Esophagus muscularis mucosa (tissue), 4 donors: ENCODE data around the gene LRP2BP. TPM values are rescaled to one million over a fixed set of nuclear protein-coding genes. Genes with fewer than 3 reads are reported as not detected.

ENCODE experiments used
- DNase-seq: peaks from one replicate; pipeline ENCODE4 v3.0.0-alpha.2; 2017; ENCODE audit errors: extremely low spot score
- H3K27ac ChIP-seq, 4 donors: fragments of 200-600 bp; sonication (generic); replicated peaks in 1 of 4; 1 replicate in 3 of 4; 2 replicates in 1 of 4; pipeline ENCODE4 v1.5.1; 2016 to 2019; ENCODE audit warnings: mild to moderate bottlenecking in 1 of 4
- H3K27me3 ChIP-seq, 4 donors: fragments of 200-600 bp; sonication (generic); one replicate each; pipeline versions ENCODE4 v1.5.1 to v1.6.0; 2016 to 2019
- H3K36me3 ChIP-seq, 4 donors: fragments of 200-600 bp; sonication (generic); one replicate each; pipeline ENCODE4 v1.5.1; 2016 to 2019
- H3K4me1 ChIP-seq, 4 donors: fragments of 200-600 bp; sonication (generic); one replicate each; pipeline ENCODE4 v1.5.1; 2016 to 2019
- H3K4me3 ChIP-seq, 4 donors: fragments of 200-600 bp; sonication (generic); 1 replicate in 2 of 4; 2 replicates in 2 of 4; pipeline ENCODE4 v1.5.1; 2016 to 2019; ENCODE audit warnings: mild to moderate bottlenecking in 4 of 4, moderate library complexity in 1 of 4
- H3K9me3 ChIP-seq, 4 donors: fragments of 200-600 bp; sonication (generic); 1 replicate in 3 of 4; 2 replicates in 1 of 4; pipeline ENCODE4 v1.5.1; 2016 to 2019
- CTCF ChIP-seq, 3 experiments: fragments of 200-600 bp in 2 of 3; fragments of 450-650 bp in 1 of 3; sonication (generic) in 2 of 3; IDR thresholded peaks; one replicate each; pipeline ENCODE4 v1.5.1; 2017 to 2019; ENCODE audit warnings: antibody characterized with exemption in 3 of 3, mild to moderate bottlenecking in 2 of 3, moderate library complexity in 1 of 3
- EP300 ChIP-seq: sonication (generic); formaldehyde crosslinking; IDR thresholded peaks from one replicate; pipeline ENCODE4 v1.6.1; 2017; ENCODE audit warnings: antibody characterized with exemption
- POLR2A ChIP-seq: fragments of 450-650 bp; IDR thresholded peaks from one replicate; pipeline ENCODE4 v1.6.1; 2017; ENCODE audit warnings: antibody characterized with exemption, moderate library complexity, mild to moderate bottlenecking, low read depth
- POLR2AphosphoS5 ChIP-seq, 2 donors: sonication (generic); formaldehyde crosslinking; IDR thresholded peaks; one replicate each; pipeline ENCODE4 v1.6.1; 2017; ENCODE audit warnings: antibody characterized with exemption in 2 of 2
- WGBS: methylation state at CpG from one replicate; pipeline ENCODE4 v1.1.5; 2018; 5-methylcytosine and 5-hydroxymethylcytosine counted together
- intact Hi-C: fragments of 100-400 bp; cut with DNase I; formaldehyde crosslinking; loops from one replicate; pipeline ENCODE4 v1.15.1; 2023
- total RNA-seq, 4 donors: library from RNA; depleted of rRNA; stranded (reverse); fragments of >200 nt; gene quantifications; one replicate each; pipeline versions ENCODE4 v1.1.0 to v1.2.1, GENCODE V29; 2016

LRP2BP gene
- total RNA-seq, 4 donors from 2014 or later = 0.46 to 2.1 (median 0.57) TPM

DNA sequence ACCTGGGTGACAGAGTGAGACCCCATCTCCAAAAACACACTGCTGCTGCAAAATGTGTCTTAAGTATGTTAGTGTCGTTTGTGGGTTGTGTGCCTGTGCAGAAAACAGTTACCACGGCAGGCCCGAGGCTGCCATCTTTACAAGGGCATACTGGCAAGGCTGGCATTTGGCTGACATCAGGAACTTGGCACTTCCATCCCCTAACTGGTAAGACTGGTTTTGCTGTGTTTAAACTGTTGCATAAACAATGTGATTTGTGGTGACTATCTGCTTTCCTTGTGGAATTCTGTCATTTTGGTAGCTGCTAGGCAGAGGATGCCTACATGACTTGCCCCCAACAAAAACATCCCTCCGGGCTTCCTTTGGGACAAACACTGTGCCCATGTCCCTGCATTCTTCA lies 12.3 kb downstream of the LRP2BP start:
- Histone ChIP-seq H3K4me1 (peaks cover 0 to 3% (median 0%) of the 10 kb centered on the region in 4 donors), H3K27me3 (no peaks in the 10 kb centered on the region), H3K27ac (no peak overlapping the region), H3K36me3 (no peaks in the 10 kb centered on the region), H3K4me3 (no peak overlapping the region), H3K9me3 (no peaks in the 10 kb centered on the region)
- 98% methylated on average over 4 of the region's 4 CpGs for WGBS
- intact Hi-C loops = no loop called here
- TF ChIP-seq EP300 = no peak
- no peak for TF ChIP-seq CTCF (IDR thresholded peaks at IDR 0.05)
- no peak for TF ChIP-seq POLR2AphosphoS5 (IDR thresholded peaks at IDR 0.05)
- no peak for DNase-seq

GRCh38 chr4:185382754-185383153 lies 13.0 kb downstream of the LRP2BP start:
- intact Hi-C loops = no loop called here
- H3K4me3 ChIP-seq = no peak overlapping the region
- no peaks in the 10 kb centered on the region for H3K9me3 ChIP-seq
- no peaks in the 10 kb centered on the region for H3K27me3 ChIP-seq
- TF ChIP-seq POLR2A (no peak), CTCF (IDR thresholded peaks at IDR 0.05) (no peak)
- H3K4me1 ChIP-seq = peaks cover 0 to 3% (median 0%) of the 10 kb centered on the region in 4 donors
- H3K36me3 ChIP-seq = no peaks in the 10 kb centered on the region
- no peak overlapping the region for H3K27ac ChIP-seq
- DNase-seq = no peak

- no peak for TF ChIP-seq EP300
- TF ChIP-seq POLR2A = no peak
- TF ChIP-seq CTCF (IDR thresholded peaks at IDR 0.05) = no peak
- TF ChIP-seq POLR2AphosphoS5 (IDR thresholded peaks at IDR 0.05) = no peak
- intact Hi-C loops = no loop called here
- H3K27me3 ChIP-seq = no peaks in the 10 kb centered on the region
- no peaks in the 10 kb centered on the region for H3K9me3 ChIP-seq
- peaks cover 0 to 3% (median 0%) of the 10 kb centered on the region in 4 donors for H3K4me1 ChIP-seq
- no peak overlapping the region for H3K4me3 ChIP-seq
- H3K36me3 ChIP-seq = no peaks in the 10 kb centered on the region
- DNase-seq = no peak
- H3K27ac ChIP-seq = no peak overlapping the region
- 56% methylated on average over 4 of the region's 4 CpGs for WGBS
These were observed 14.2 kb downstream of the LRP2BP start for GRCh38 chr4:185381288-185382196.

DNA sequence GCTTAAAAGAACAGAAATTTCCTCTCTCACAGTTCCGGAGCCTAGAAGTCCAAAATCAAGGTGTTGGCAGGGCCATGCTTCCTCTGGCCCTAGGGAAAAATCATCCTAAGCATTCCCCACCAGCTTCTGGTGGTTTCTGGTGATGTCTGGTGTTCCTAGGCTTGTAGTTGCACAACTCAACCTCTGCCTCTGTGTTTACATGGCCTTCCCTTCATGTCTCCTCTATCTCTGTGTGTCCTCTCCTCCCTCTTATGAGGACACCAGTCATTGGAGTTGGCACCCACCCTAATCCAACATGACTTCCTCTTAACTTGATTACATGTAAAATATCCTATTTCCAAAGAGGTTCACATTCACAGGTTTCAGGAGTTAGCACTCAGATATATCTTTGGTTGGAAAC lies 15.4 kb downstream of the LRP2BP start:
- Histone ChIP-seq H3K36me3 (no peaks in the 10 kb centered on the region), H3K4me1 (no peaks in the 10 kb centered on the region), H3K9me3 (no peaks in the 10 kb centered on the region), H3K4me3 (no peak overlapping the region), H3K27ac (no peak overlapping the region), H3K27me3 (no peaks in the 10 kb centered on the region)
- TF ChIP-seq EP300 (no peak), POLR2A (no peak), CTCF (IDR thresholded peaks at IDR 0.05) (no peak), POLR2AphosphoS5 (IDR thresholded peaks at IDR 0.05) (no peak)
- intact Hi-C loops = no loop called here
- no peak for DNase-seq
- 96% methylated on average over 1 of the region's 1 CpG for WGBS
